IPS-NIHi7 (cell line): Measurements from ENCODE around the gene KATNB1.

Experiments
- DNase-seq: peaks from one replicate; pipeline ENCODE4 v3.0.0; 2012; ENCODE audit warnings: mixed read lengths; ENCODE audit errors: extremely low spot score

The KATNB1 gene, protein sequence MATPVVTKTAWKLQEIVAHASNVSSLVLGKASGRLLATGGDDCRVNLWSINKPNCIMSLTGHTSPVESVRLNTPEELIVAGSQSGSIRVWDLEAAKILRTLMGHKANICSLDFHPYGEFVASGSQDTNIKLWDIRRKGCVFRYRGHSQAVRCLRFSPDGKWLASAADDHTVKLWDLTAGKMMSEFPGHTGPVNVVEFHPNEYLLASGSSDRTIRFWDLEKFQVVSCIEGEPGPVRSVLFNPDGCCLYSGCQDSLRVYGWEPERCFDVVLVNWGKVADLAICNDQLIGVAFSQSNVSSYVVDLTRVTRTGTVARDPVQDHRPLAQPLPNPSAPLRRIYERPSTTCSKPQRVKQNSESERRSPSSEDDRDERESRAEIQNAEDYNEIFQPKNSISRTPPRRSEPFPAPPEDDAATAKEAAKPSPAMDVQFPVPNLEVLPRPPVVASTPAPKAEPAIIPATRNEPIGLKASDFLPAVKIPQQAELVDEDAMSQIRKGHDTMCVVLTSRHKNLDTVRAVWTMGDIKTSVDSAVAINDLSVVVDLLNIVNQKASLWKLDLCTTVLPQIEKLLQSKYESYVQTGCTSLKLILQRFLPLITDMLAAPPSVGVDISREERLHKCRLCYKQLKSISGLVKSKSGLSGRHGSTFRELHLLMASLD

DNA sequence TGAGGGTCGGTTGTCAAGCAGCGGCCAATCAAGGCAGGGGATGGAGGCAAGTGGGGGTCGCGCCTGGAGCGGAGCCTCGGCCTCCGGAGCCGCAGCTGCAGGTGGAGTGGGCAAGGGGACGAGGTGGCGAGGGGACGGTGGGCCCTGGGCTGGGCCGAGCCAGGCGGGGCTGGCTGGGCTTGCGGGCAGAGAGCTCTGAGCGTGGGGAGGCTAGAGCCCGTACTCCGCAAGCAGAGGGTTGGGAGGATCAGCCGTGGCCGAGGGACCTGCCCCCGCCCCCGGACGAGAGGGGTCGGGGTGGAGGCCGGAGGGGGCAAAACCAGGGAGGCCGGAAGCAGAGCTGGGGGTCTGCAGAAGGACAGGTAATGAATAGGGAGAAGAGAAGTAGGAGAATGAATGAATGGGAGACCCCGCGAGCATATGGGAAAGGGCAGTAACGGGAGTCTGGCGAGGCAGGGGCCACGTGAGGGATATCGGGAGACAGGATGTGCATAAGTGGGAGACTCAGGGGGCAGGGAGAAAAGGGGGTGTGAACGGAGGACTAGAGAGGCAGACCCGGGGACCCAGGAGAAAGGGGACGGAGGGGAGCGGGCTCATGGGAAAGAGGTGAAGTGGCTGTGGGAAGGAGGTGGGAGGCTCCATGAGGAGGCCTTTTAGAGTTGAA lies at the start of gene KATNB1:
KATNB1 (plus strand) TSS at position 16 of the 664 bp plus-strand sequence. CDS start 1,474 bp downstream, outside the sequence.
- DNase-seq = no peak

DNA sequence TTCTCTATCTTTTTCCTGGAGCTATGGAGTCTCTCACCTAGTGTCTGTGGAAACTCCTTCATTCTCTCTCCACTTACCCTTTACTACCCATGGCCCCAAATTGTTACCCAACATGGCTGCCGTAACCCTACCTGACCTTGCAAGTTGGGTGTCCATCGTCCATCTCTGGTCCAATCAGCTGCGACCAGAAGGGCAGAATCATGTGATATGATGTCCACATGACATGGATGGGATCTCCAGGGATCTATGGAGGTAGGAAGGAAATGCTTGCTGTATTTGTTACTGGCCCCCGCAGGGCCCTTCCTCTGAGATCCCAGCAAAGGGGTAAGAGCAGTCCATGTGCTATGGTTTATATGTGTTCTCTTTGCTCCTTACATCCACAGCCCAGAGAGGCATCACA lies 49.0 kb upstream of the KATNB1 start:
- no peak for DNase-seq

DNA sequence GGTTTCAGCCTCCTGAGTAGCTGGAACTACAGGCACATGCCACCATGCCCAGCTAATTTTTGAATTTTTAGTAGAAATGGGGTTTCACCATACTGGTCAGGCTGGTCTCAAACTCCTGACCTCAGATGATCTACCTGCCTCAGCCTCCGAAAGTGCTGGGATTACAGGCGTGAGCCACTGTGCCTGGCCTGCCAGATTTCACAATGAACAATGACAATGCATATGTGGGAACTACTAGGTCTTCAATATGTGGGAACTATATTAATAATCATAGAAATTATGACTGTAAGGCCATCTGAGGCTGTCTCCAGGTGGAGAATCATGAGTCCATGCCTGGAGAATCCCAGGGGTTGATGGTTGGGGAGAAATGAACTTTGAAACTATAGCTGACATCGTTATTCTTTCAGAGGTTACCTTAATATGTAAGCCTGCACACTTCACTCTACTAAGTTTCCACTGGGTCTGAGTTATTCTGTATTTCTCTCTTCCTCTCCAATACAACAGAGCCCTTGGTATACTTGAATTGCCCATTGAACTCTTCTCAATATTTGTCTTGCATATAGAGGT lies 48.1 kb upstream of the KATNB1 start:
- no peak for DNase-seq

DNA sequence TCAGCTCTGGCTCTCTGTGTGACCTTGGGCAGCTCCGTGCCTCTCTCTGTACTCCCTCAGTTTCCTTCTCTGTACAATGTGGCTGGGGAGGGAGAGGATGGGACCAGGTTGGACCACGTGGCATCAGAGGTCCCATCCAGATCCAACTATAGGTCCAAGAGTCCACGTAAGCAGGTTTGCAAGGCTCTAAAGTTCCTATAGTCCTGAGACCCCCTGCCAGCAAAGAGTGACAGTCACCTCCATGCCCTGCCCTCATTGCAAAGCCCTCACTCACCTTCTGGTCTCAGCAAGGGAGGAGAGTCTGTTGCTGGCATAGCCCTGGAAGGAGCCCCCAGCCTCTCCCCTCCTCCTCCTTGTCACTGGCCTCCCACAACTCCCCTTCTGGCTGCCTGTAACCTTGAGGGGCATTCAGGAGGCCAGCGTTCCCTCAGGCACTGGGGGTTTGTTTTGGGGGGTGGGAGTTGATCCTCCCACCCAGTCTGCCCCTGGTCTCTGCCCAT lies 47.0 kb upstream of the KATNB1 start:
- DNase-seq = no peak

DNA sequence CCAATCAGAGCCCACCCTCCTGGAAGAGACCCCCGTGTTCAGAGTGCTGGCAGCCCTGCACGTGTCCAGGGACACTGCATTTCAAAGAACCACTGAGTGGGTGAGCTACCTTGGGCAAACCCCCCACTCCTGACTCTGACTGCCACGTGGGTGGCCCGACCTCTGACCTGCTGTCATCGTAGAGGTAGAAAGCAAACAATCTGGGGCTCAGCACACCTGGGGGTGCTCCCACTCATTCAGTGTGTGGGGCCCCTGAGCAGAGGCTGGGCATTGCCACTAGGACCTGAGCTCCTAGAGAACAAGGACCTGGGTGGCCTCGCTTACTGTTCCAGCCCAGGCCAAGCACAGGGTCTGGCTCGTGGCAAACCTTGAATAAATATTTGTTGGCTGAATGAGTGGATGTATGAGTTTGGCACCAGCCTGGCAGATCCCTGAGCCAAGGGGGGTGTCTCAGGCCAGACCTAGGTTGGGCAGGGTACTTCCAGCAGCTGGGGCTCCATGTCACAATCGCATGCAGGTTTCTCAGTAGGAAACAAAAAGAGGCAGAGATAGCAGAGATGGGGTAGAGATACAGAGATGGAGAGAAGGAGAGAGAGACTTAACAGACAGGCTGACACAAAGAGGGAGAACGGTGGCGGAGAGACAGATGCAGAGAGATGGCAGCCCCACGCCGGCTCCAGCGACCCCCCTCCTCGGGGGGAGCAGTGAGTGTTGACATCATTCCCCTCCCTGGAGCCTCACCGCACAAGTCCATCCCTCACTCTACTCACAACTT lies 46.4 kb upstream of the KATNB1 start:
- DNase-seq = no peak

DNA sequence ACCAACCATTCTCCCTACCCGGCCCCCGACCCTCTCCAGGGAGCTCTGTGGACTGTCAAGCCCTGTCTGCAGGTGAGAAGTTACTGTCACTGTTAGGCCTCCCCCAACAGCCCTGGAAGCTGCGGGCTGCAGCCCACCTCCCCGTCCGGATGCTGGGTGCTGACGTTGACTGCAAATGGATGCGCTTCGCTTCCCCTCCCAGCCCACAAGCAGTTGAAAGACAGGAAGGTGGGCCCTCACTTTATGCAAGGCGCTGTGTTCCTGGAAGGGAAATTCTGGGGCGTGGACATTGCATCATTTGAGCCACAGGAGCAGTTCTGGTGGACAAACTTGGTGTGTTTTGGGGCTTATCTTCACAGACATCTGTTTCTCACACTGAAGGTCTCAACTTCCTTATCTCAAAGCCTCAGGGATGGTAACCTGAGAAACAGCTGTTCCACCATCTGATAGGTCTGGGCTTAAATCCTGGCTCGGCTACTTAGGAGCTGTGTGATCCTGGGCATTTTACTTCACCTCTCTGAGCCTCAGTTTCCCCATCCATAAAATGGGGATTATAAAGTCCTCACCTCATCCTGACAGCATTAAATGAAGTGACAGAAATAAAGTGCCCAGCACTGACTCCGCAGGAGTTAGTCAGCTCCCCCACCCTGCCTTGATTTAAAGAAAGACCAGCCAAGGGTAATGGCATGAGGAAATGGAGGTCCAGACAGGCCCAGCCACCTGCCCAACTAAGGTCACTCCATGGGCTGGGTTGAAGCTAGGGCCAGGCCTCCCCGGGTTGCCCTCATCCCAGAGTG lies 45.6 kb upstream of the KATNB1 start:
- DNase-seq = no peak

DNA sequence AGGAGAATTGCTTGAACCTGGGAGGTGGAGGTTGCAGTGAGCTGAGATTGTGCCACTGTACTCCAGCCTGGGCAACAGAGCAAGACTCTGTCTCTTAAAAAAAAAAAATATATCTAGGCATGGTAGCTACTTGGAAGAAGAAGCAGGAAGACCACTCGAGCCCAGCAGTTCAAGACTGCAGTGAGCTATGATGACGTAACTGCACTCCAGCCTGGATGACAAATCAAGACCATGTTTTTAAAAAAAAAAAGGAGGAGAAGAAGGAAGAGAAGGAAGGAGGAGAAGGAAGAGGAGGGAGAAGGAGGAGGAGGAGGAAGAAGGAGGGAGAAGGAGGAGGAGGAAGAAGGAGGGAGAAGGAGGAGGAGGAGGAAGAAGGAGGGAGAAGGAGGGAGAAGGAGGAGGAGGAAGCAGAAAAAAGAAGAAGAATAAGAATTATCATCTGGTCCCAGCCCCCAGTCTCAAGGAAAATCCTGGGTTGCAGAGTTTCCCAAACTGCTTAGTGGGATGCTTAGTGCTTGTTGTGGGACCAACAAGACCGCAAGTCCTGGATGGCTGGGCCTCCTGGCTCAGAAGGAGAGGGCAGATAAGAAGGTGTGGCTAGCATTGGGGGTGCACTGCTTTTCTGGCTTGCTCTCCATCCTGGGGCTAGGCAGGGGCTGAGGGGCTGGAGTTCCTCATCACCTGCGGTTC lies 44.6 kb upstream of the KATNB1 start:
- DNase-seq = no peak

DNA sequence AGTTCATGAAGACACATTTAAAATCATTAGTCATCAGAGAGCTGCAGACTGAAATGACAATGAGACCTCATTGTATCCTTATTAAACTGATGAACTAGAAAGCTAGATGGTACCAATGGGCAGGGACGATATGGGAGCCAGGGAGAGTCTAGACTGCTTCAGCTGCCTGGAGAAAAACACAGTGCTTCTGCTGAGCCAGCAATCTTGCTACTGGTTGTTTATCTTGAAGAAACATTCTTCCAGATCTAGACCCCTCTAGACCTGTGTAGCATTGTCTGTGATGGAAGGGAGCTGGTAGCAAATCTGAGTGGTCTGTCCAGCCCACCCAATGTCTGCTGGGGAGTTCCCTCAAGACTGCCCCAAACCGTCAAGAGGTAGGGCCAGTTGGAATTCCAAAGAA lies 42.9 kb upstream of the KATNB1 start:
- DNase-seq = no peak

DNA sequence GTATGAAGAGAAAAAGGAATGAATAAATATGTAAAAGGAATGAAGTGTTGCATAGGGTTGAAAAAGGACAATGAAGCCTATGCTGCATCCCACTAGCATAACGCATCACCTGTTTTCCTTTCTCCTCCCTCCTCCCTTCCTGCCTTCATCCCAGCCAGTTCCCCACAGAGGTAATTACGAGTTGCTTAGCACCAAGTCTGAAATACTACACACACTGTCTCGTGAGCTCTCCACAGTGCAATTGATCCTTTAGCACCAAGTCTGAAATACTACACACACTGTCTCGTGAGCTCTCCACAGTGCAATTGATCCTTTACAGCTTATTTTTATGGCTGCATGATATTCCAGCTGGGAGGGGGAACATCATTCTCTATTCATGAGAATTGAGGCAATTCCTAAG lies 42.0 kb upstream of the KATNB1 start:
- DNase-seq = no peak

DNA sequence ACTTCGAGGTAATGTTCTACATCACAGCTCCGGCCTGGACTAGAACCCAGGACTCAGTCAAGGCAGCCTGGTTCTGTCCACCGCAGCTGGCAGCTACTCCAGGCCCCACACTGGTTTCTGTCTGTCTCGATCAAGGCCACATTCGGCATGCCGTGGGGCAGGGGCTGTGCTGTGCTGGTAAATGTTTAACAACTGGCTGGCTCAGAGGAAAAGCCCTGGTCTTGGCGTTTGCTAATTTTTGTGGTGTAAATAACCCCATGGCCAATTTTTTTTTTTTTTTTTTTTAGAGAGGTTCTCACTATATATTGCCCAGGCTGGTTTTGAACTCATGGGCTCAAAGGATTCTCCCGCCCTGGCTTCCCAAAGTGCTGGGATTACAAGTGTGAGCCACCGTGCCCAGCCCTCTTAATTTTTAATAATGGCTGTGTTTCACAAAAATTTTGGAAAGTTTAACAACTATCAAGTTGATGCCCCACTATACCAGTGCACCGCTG lies 41.3 kb upstream of the KATNB1 start:
- no peak for DNase-seq

DNA sequence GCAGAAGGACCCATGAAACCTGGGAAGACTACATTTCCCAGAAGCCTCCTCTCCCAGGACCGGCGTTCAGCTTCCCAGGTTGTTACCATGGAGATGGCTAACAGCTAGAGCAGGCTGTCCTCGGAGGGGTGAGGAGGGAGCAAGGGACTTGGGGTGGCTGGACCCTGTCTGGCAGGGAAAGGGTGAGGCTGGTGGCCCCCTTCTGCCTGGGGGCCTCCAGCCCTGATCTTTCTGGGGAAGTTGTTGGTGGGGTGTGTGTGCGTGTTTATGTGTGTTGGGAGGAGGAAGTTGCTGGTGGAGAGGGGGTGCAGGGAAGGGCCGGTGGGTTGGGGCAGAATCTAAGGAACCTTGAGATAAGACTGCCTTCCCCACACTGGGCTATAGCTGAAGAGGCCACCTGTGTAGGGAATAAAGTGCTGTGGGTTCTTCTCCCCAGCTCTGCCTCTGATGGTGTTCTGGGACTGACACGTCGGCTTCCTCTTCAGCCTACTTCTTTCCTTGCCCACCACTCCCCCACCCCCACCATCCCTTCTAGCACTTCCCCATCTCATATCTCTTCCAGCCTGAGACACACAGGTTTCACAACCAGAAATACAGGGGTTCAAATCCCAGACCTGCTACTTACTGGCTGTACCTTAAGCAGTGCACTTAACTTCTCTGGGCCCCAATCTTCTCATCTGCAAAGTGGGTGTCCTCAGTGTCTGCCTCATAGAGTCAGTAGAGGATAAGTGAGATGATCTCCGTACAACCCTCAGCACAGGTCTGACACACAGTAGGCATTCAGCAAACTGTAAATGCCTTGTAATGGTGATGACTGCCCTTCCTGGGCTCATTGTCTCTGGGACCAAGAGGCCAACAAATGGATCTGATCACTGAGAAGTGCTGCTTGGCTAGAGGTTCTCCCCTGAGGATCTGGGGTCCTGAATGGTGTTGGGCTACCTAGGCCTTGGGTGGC lies 40.6 kb upstream of the KATNB1 start, which contains the start of gene DRC7:
DRC7 (plus strand) TSS at position 82 of the 955 bp plus-strand sequence. CDS start 3,144 bp downstream, outside the sequence.
- peak; percentile 92 for DNase-seq

DNA sequence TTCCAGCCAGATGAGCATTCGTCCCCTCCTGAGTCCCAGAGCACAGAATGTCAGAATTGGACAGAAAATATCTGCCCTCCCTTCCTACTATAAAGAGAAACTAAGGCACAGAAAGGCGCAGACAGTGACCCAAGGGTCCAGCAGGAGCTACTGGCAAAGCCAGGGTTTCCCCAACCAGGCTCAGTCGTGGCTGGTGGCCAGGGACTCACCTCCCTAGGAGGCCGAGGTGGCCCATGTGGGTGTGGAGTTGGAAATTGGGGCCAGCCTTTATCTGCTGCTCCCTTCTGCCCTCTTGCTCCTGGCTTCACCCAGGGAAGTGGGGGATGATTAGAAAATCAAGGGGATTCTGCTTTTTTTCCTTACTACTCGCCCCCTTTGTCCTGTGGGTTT lies 39.9 kb upstream of the KATNB1 start:
- no peak for DNase-seq

DNA sequence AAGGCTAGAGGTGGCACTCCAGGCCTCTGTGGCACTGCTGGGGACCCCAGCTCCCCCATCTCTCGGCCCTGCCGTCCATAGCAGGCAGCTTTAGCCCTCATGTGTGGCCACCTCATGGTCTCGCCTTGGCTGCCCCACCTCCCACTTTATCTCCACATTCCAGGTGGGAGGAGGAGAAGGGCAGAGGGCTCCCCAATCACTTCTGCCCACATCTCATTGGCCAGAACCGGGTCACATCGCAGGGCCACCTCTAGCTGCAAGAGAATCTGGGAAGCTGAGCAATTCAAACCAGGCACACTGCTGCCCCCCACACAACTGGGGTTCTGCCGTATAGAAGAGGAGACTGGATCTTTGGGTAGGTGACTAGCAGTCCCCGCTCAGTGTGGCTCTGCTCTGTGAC lies 39.3 kb upstream of the KATNB1 start:
- DNase-seq = no peak

DNA sequence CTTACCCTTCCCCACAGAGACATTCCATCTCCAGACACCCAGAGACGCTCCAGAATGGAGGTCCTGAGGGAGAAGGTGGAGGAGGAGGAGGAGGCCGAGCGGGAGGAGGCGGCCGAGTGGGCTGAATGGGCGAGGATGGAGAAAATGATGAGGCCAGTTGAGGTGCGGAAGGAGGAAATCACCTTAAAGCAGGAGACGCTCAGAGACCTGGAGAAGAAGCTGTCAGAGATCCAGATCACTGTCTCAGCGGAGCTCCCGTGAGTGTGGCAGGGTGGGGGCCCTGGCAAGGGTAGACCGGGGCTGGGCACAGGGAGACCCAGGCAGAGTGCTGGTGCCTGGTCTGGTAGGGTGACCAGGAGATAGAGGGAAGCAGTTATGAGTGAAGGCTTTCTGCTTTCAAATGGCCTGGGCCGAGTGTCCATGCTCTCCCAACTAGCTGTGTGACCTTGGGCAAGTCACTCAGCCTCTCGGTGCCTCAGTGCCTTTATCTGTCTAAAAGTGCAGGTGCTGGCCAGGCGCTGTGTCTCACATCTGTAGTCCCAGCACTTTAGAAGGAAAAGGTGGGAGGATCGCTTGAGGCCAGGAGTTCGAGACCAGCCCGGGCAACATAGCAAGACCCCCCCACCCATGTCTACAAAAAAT lies 37.6 kb upstream of the KATNB1 start:
- DNase-seq = no peak

DNA sequence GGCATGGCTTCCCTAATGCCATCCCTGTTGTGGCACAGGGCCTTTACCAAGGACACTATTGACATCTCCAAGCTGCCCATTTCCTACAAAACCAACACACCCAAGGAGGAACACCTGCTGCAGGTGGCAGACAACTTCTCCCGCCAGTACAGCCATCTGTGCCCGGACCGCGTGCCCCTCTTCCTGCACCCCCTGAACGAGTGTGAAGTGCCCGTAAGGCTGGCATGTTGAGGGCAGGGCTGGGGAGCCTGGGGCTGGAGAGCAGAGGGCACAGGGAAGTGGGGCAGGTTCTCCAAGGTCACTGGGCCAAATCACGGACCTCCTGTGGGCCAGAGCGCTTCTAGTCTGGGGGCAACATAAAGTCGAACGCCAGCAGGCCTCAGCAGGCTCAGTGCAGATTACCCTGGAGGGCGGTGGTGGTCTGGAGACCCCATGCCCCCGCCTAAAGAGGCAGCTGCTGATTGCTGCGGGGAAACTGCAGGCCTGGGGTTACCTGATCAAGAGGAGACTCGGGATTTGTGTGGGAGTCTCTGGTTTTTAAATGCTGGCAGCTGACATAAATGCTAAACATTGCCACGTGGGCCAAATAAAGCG lies 36.7 kb upstream of the KATNB1 start:
- DNase-seq = peak; percentile 7

DNA sequence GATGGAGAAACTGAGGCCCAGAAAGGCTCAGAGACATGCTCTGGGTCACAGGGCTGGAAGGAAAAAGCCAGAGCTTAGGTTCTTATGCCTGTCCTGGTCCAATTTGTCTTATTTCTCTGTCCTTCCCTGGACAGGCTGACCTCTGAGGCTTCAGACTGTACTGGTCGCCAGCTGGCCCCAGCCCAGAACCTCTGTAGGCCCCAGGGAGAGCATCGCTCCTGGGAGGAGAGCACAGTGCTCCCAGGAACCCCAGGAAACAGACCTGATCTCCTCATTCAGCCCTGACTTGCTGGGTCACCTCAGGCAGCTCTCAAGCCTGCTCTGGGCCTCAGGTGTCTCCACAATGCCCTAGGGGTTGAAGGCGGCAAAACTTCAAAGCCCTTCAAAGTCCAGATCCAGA lies 36.1 kb upstream of the KATNB1 start:
- DNase-seq = no peak

DNA sequence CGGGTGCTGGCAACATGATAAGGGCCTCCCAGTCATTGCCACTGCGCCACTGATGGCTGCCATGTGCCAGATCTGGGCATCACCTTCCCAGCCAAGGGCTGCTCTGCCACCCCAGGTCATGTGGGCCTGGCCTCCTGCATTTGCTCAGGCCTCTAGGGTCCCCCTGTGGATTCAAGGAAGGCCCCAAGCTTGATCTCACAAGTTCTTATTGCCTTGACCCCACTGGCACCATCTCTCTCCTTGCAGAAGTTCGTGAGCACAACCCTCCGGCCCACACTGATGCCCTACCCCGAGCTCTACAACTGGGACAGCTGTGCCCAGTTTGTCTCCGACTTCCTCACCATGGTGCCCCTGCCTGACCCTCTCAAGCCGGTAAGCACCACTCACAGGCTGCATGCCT lies 35.7 kb upstream of the KATNB1 start:
- DNase-seq = no peak
